ENCODE data around the gene PLA2G2F.

DNA sequence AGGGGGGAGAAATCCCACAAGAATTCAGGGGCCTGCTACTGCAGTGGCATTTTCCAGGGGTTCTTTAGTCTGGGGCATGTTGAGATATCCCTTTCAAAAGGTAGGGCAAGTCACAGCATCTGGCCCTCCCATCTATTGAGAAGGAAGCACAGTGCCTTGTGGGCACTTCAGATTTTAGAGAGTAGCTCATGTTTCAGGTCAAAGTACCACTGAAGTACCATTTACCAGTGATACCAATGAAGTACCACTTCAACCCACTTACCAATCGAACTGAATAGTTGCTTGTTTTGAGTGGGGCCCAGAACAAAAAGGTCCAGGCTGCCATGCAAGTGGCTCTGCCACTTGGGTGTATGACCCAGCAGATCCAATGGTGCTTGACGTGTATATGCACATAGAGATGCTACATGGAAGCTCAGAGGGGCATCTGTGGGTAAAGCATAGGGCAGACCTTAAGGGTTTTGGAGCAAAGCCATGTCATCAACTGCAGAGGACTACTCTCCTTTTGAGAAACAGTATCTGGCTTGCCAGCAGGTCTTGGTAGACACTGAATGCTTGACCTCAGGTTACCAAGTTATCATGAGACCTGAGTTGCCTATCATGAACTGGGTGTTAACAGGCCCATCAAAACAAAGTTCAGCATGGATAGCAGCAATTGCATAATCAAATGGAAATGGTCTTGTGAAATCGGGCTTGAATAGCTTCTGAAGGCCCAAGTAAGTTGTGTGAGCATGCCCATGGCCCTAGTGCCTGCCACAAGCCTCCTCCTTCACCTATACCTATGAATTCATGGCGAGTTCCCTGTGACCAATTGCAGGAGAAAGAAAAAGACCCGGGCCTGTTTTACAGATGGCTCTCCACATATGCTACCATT lies 43.3 kb upstream of the PLA2G2F start:
- TF ChIP-seq, protein P1, sequence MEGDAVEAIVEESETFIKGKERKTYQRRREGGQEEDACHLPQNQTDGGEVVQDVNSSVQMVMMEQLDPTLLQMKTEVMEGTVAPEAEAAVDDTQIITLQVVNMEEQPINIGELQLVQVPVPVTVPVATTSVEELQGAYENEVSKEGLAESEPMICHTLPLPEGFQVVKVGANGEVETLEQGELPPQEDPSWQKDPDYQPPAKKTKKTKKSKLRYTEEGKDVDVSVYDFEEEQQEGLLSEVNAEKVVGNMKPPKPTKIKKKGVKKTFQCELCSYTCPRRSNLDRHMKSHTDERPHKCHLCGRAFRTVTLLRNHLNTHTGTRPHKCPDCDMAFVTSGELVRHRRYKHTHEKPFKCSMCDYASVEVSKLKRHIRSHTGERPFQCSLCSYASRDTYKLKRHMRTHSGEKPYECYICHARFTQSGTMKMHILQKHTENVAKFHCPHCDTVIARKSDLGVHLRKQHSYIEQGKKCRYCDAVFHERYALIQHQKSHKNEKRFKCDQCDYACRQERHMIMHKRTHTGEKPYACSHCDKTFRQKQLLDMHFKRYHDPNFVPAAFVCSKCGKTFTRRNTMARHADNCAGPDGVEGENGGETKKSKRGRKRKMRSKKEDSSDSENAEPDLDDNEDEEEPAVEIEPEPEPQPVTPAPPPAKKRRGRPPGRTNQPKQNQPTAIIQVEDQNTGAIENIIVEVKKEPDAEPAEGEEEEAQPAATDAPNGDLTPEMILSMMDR (IDR thresholded peaks at IDR 0.05), result no peak
- no peak for TF ChIP-seq POLR2A (IDR thresholded peaks at IDR 0.05)

Measured in vagina (tissue), 2 donors.